ENCODE results near the gene KCTD15.

KCTD15 gene

GRCh38 chr19:33862981-33863380 lies 66.3 kb downstream of the KCTD15 start:
- DNase-seq, result no peak

GRCh38 chr19:33863436-33863835 lies 66.8 kb downstream of the KCTD15 start:
- DNase-seq, result no peak

- no peak for DNase-seq
These were observed 67.7 kb downstream of the KCTD15 start for GRCh38 chr19:33864311-33864850.

GRCh38 chr19:33865306-33865705 lies 68.6 kb downstream of the KCTD15 start:
- DNase-seq, result no peak
